Stimulated activated CD8-positive, alpha-beta memory T cell treated with anti-CD3 and anti-CD28 coated beads, Interleukin-7, amount 100 ng/mL, for 4 hours (primary cell): ENCODE measurements around the gene CREG2.
A peak's percentile ranks its signal among the peaks of the same experiment; 100 is the strongest.

ENCODE experiments used
- DNase-seq, 2 donors: peaks; one replicate each; pipeline ENCODE4 v3.0.0-alpha.2; 2020; ENCODE audit warnings: low read depth in 2 of 2

CREG2 gene

DNA sequence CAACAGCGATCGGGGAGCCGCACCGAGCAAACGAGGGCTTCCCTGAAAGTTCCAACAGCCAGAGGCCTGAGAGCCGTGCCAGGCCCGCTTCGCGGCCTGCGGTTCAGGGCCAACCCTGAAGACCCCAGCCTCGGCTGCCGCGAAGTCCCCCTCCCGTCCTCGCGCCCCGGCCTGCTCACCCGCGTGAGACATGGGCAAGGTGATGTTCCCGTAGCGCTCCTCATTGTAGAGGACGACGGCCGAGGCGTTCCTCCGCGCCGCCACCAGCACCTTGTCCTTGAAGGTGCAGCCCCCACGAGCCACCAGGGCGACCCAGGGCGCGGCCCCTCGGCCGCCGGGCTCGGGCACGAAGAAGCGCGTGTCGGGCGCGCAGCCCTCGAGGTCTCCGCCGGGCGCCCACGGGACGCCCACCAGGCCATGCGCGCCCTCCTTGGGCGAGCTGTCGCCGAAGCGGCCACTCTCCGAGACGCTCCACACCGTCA is 79.3 kb downstream of the CREG2 start:
- peak in 1 of 2 donors; percentile 37 for DNase-seq

DNA sequence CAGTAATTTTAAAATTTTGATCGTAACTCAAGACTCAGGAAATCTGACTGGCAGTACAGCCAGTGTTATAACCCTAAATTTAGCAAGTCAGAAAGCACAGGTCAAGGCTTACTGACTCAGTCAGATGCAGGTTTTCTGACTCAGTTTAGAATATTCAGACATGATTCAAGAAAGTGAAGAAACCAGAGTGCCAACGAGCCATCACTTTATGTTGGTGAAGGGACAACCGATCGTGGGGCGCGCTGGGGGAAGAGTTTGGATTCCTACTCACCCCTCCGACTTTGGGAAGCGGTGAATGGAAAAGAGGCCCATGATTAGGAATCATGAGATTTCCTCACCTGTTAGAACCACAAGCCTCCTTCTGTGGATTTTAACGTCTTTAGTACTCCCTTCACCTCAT is 79.8 kb downstream of the CREG2 start:
- DNase-seq = no peak

DNA sequence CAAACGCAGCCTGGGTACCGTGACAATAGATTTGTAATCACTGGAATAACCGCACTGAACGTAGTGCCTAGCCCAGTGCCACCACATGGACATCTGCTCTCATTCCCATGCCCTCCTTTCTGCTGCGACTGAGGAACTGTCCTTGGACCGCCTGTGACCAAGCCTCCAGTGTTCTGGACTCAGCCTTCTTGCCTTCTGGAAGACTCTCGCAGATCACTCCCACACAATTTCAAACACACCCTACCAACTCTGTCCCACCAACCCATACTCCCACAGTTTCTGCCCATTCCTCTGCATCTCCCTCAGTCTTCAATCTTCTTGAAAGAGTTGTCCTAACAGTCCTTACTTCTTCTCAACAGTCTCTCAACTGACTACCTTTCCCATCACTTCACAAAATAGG is 80.9 kb downstream of the CREG2 start:
- no peak for DNase-seq

DNA sequence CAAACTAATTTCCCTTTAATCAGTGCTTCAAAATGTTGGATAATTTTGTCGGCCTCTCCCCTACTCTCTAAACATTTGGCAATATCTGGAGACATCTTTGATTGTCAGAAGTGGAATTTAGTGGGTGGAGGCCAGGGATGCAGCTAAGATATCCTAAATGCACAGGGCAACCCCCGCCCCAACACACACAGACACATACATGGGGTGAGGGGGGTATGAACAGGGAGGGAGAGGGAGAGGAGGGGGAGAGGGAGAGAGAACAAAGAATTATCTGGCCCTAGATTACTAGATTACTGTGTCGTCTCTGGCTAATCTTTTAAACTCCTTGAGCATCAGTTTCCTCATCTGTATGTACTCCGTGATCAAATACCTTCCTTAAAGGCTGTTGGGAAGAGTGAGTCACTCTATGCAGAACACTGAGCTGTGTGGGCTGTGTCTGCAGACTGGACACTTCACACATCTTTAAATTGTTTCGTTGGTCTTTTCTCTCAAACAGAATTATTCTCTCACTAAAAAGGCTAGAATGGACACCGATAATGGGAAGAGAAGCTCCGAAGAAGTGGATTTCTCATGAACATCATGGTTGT is 81.7 kb downstream of the CREG2 start:
- DNase-seq = no peak

DNA sequence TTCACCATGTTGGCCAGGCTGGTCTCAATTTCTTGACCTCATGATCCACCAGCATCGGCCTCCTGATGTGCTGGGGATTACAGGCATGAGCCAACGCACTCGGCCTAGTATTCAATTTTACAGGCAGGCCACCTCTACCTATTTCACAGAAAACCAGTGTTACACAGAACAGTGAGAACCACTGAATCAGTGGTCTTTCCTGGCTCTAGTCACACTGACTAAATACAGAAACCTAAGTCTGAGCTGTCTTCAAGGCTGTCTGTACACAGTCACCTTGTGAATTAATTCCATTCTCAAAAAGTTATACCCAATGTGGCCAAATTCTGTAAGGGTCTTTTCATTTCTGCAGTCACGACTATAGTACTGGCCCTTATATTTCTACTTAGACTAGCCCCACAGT is 82.3 kb downstream of the CREG2 start:
- DNase-seq = no peak

DNA sequence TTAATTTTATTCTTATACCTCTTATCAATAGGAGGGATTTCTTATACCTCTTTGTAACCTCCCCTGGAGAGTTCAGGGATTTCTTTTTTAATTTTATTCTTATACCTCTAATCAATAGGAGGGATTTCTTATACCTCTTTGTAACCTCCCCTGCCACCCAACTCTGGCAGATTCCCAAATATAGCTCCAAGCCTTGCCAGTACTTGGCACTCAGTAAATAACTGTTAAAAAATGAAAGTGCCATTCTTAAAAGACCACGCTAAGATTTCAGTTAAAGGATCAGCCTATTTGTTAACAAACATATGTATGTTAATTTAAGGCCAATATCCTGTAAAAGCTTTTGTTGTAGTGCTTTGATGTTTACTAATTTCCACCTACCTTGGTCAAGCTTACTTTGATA is 83.6 kb downstream of the CREG2 start:
- DNase-seq = no peak

DNA sequence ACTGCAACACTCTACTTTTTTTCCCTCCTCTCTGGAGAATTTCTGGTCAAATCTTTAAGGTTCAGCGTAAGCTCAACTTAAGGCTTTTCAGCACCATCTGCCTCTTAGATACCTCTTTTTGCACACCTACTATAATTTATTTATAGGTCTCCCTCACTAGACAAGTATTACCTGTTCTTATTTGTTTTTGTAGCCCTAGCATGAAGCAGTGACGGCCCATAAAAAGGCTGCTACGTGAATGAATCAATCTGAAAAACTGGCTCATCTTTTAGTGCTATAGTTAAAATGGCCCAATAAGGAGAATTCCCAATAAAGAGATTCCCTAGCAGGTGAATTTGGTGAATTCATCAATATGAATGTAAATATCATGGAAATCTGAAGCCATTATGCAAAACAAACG is 85.3 kb downstream of the CREG2 start:
- DNase-seq = no peak

DNA sequence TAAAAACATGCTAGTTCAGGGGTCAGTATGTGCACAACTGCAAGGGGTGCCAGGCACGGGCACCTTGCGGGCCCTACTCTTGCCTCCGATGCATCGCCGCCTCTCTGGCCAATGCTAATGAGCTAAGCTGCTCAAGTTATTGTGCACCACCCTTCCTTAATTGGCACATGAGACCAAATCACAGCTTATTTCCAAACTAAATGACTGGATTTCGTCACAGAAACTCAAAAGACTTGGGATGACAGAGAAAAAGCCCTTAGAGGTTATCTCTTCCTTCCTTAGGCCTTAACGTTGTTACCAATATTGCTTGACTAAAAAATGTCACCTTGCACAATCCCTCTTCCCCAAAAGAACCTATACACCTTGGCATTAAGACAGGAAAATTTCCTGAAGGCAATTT is 86.5 kb downstream of the CREG2 start:
- DNase-seq = no peak

DNA sequence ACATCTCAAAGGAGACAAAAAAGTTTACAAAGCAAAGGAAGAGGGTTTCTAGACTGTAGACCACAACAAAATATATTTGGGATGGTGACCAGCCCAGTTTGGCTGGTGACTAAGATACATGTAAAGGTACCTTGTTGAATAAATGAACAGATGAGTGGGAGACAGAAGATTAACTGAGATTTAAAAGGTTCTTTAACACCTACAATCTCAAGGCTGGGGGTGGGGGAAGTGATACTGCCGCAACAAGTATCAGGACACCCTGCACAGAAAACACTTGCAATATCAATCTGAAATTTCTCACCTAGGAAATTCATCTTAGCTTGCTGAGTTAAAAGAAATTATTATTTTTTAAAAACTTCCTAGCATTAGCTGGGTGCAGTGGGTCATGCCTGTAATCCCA is 87.1 kb downstream of the CREG2 start:
- no peak for DNase-seq

DNA sequence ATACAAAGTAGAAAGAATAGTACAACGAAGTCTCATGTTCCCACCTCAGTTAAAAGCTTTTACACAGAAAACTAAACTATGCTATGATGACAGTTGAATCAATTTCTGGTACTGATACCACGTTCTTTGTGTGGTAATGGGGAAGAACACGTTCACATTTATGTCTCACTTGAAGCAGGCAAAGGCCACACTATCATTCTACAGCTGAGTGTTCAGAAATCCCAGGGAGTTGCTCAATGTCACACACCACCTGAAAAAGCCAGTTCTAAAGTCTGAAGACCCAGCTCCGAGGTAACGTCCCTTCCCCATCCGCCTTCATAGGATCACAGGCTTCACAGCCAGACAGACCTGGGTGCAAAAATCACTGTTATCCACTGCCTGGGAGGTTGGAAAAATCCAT is 87.7 kb downstream of the CREG2 start:
- no peak for DNase-seq

DNA sequence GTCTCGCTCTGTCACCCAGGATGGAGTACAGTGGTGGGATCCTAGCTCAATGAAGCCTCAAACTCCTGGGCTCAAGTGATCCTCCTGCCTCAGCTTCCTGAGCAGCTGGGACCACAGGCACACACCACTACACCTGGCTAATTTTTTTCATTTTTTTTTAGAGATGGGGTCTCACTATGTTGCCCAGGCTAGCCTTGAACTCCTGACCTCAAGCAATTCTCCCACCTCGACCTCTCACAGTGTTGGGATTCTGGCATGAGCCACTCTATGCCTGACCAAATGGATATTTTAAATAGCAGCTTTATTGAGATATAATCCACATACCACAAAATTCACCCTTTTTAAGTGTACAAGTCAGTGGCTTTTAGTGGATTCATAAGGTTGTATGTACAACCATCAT is 89.9 kb downstream of the CREG2 start:
- no peak for DNase-seq

DNA sequence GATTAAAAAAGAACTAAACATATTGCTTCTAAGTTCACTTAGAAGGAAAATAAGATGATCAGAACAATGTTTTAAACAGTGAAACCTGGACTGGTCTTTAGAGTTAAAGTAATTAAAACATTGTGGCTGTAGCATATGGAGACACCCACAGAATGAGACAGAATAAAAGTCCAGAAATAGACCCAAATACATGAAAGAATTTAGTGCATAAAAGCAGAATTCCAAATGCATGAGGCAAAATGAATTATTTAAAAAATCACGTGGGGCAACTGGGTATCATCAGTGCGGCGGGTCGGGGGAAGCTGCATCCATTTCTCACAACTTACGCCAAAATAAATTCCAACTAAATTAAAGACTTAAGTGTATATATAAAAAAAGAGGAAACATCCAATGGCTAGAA is 90.9 kb downstream of the CREG2 start:
- no peak for DNase-seq

DNA sequence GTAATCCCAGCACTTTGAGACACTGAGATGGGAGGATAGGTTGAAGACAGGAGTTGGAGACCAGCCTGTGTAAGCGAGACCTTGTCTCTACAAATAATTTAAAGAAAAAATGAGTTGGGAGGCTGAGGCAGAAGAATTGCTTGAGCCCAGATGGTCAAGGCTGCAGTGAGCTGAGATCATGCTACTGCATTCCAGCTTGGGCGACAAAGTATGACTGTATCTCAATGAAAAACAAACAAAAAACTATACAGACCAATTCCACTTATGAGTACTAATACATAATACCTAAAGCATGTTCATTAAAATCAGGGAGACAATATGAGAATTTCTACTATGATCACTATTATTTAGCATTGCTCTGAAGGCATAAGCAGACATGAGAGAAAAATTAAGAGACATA is 91.4 kb downstream of the CREG2 start:
- DNase-seq = no peak
